Measurements from ENCODE around the gene SCARF1.

The SCARF1 gene

GRCh38 chr17:1648173-1648962, 2.8 kb upstream of the SCARF1 start:
- peak; percentile 76 for DNase-seq

GRCh38 chr17:1647802-1648171, 2.3 kb upstream of the SCARF1 start:
- DNase-seq = no peak

GRCh38 chr17:1646199-1646875, 805 bp upstream of the SCARF1 start:
- no peak for DNase-seq

GRCh38 chr17:1644493-1645206, 882 bp downstream of the SCARF1 start:
- no peak for DNase-seq

GRCh38 chr17:1643999-1644492, 1.5 kb downstream of the SCARF1 start:
- DNase-seq = no peak

GRCh38 chr17:1643293-1643998, 2.1 kb downstream of the SCARF1 start:
- no peak for DNase-seq

- DNase-seq = no peak
Observed at GRCh38 chr17:1641065-1641403, 4.5 kb downstream of the SCARF1 start.

- no peak for DNase-seq
Observed at GRCh38 chr17:1640329-1641064, 5.0 kb downstream of the SCARF1 start.

GRCh38 chr17:1639549-1640180, 5.9 kb downstream of the SCARF1 start:
- no peak for DNase-seq

- DNase-seq = no peak
Observed at GRCh38 chr17:1638624-1639300, 6.8 kb downstream of the SCARF1 start.

- DNase-seq = no peak
Observed at GRCh38 chr17:1638171-1638590, 7.4 kb downstream of the SCARF1 start.

- DNase-seq = no peak
Observed at GRCh38 chr17:1636732-1637285, 8.7 kb downstream of the SCARF1 start.

- DNase-seq = no peak
Observed at GRCh38 chr17:1635675-1636465, 9.7 kb downstream of the SCARF1 start.

GRCh38 chr17:1634841-1635650, 10.5 kb downstream of the SCARF1 start:
- DNase-seq = no peak

- DNase-seq = no peak
Observed at GRCh38 chr17:1630662-1631061, 14.9 kb downstream of the SCARF1 start.

GRCh38 chr17:1629504-1630310, 15.8 kb downstream of the SCARF1 start:
- no peak for DNase-seq

- DNase-seq = peak; percentile 91
Observed at GRCh38 chr17:1628856-1629503, 16.6 kb downstream of the SCARF1 start.

Data from SHP77 treated with DMSO at 0.1 percent for 48 hours (cell line).